DLD1 (cell line): ENCODE data around the gene CYB561.

Source experiments
- in situ Hi-C: cut with HindIII; loops from 2 replicates; pipeline ENCODE4 v1.10.0; 2017; ENCODE audit warnings: low sequenced_read_pairs

CYB561 gene

GRCh38 chr17:63435681-63436522 is 10.2 kb downstream of the CYB561 start:
- in situ Hi-C loops = no loop called here

- in situ Hi-C loops = no loop called here
These were observed 11.0 kb downstream of the CYB561 start for GRCh38 chr17:63434951-63435571.

GRCh38 chr17:63433746-63434591 is 12.1 kb downstream of the CYB561 start:
- in situ Hi-C loops = no loop called here

- in situ Hi-C loops = no loop called here
These were observed 13.9 kb downstream of the CYB561 start for GRCh38 chr17:63431939-63432804.

GRCh38 chr17:63431618-63431938 is 14.5 kb downstream of the CYB561 start:
- in situ Hi-C loops = no loop called here

- in situ Hi-C loops = no loop called here
These were observed 15.9 kb downstream of the CYB561 start for GRCh38 chr17:63430223-63430622.

GRCh38 chr17:63429766-63430165 is 16.3 kb downstream of the CYB561 start:
- in situ Hi-C loops = no loop called here

GRCh38 chr17:63426917-63427308 is 19.2 kb downstream of the CYB561 start:
- in situ Hi-C loops = no loop called here

GRCh38 chr17:63426041-63426916 is 19.8 kb downstream of the CYB561 start:
- in situ Hi-C loops = no loop called here

GRCh38 chr17:63425483-63425882 is 20.6 kb downstream of the CYB561 start:
- in situ Hi-C loops = no loop called here

GRCh38 chr17:63423963-63424362 is 22.1 kb downstream of the CYB561 start:
- in situ Hi-C loops = no loop called here

- in situ Hi-C loops = no loop called here
These were observed 22.7 kb downstream of the CYB561 start for GRCh38 chr17:63423251-63423950.

- in situ Hi-C loops = no loop called here
These were observed 24.1 kb downstream of the CYB561 start for GRCh38 chr17:63421681-63422645.

- in situ Hi-C loops = no loop called here
These were observed 25.0 kb downstream of the CYB561 start for GRCh38 chr17:63420868-63421680.

- in situ Hi-C loops = loop anchor here (10.0 kb wide), 1 partner anchor 415 kb away; no protein-coding TSS in a partner anchor
These were observed 25.9 kb downstream of the CYB561 start for GRCh38 chr17:63419949-63420867.

GRCh38 chr17:63419398-63419797 is 26.7 kb downstream of the CYB561 start:
- in situ Hi-C loops = loop anchor here (10.0 kb wide), 1 partner anchor 415 kb away; no protein-coding TSS in a partner anchor
